Naive thymus-derived CD4-positive, alpha-beta T cell (primary cell): ENCODE data around the gene MAMDC4. TPM values are rescaled to one million over a fixed set of nuclear protein-coding genes. Genes with fewer than 3 reads are reported as not detected.

Experiments
- ATAC-seq: fragments of 150-1000 bp; cut with Tn5 transposase; 2 replicates; pipeline ENCODE4 v1.10.0; 2021; ENCODE audit warnings: mild to moderate bottlenecking, moderate library complexity
- CTCF ChIA-PET: fragments of 350-600 bp; sonication (Branson Sonifier 250); formaldehyde crosslinking; loops from one replicate; lab custom pipeline; 2021; ENCODE audit warnings: antibody characterized with exemption; lab: Charles Lee
- POLR2A ChIA-PET: fragments of 350-600 bp; sonication (Branson Sonifier 250); formaldehyde crosslinking; loops from one replicate; lab custom pipeline; 2021; ENCODE audit warnings: antibody characterized with exemption, inconsistent platforms; lab: Charles Lee
- DNase-seq, 9 donors: peaks; one replicate each; pipeline versions ENCODE4 v3.0.0 to v3.0.0-alpha.2; 2020 to 2022; ENCODE audit warnings: mixed read lengths in 1 of 9
- H3K27ac ChIP-seq: one replicate; pipeline ENCODE4 v1.7.0; 2013; ENCODE audit warnings: mild to moderate bottlenecking, low read depth, low read length, moderate library complexity
- H3K27me3 ChIP-seq, 2 donors: one replicate each; pipeline ENCODE4 v1.7.0; 2013; ENCODE audit warnings: low read length in 2 of 2, mild to moderate bottlenecking in 2 of 2, moderate library complexity in 2 of 2; ENCODE audit not compliant: control insufficient read depth in 2 of 2, insufficient read depth in 2 of 2
- H3K36me3 ChIP-seq, 3 experiments: 1 replicate in 2 of 3; 2 replicates in 1 of 3; pipeline ENCODE4 v1.7.0; 2013; ENCODE audit warnings: low read length in 3 of 3, mild to moderate bottlenecking in 3 of 3, moderate library complexity in 1 of 3; ENCODE audit not compliant: insufficient read depth in 3 of 3, control insufficient read depth in 2 of 3
- H3K4me1 ChIP-seq, 2 donors: one replicate each; pipeline ENCODE4 v1.7.0; 2013; ENCODE audit warnings: low read length in 2 of 2, mild to moderate bottlenecking in 2 of 2, moderate library complexity in 1 of 2; ENCODE audit not compliant: control insufficient read depth in 2 of 2, insufficient read depth in 2 of 2
- H3K4me3 ChIP-seq: 2 replicates; pipeline ENCODE4 v1.7.0; 2013; ENCODE audit warnings: mild to moderate bottlenecking, low read length
- H3K9me3 ChIP-seq, 3 experiments: 1 replicate in 2 of 3; 2 replicates in 1 of 3; pipeline ENCODE4 v1.7.0; 2013; ENCODE audit warnings: low read length in 3 of 3; ENCODE audit not compliant: control insufficient read depth in 2 of 3
- H3K27ac Mint-ChIP-seq, 9 donors: one replicate each; pipeline ENCODE4 v1.8.0; 2020 to 2022; ENCODE audit warnings: mixed read lengths in 9 of 9, mild to moderate bottlenecking in 8 of 9, moderate library complexity in 5 of 9, inconsistent platforms in 2 of 9
- H3K27me3 Mint-ChIP-seq, 5 donors: one replicate each; pipeline ENCODE4 v1.8.0; 2021 to 2022; ENCODE audit warnings: mixed read lengths in 5 of 5, mild to moderate bottlenecking in 1 of 5
- H3K36me3 Mint-ChIP-seq, 5 donors: one replicate each; pipeline ENCODE4 v1.8.0; 2020 to 2022; ENCODE audit warnings: mixed read lengths in 5 of 5, mild to moderate bottlenecking in 3 of 5, inconsistent platforms in 1 of 5
- H3K4me1 Mint-ChIP-seq, 7 donors: one replicate each; pipeline ENCODE4 v1.8.0; 2020 to 2022; ENCODE audit warnings: mixed read lengths in 7 of 7, mild to moderate bottlenecking in 3 of 7, inconsistent platforms in 1 of 7
- H3K4me3 Mint-ChIP-seq, 10 donors: one replicate each; pipeline ENCODE4 v1.8.0; 2020 to 2022; ENCODE audit warnings: mild to moderate bottlenecking in 10 of 10, mixed read lengths in 10 of 10, moderate library complexity in 6 of 10, inconsistent platforms in 2 of 10
- H3K9me3 Mint-ChIP-seq, 11 donors: one replicate each; pipeline ENCODE4 v1.8.0; 2020 to 2022; ENCODE audit warnings: mixed read lengths in 11 of 11, mild to moderate bottlenecking in 4 of 11, inconsistent platforms in 1 of 11, moderate library complexity in 1 of 11
- intact Hi-C, 2 donors: fragments of 100-400 bp; cut with micrococcal nuclease; formaldehyde crosslinking; loops; one replicate each; pipeline ENCODE4 v1.15.1; 2023
- polyA plus RNA-seq, 2 donors: library from polyadenylated mRNA; unstranded; fragments of 300-500 nt; fragmentation: Illumina TruSeq; gene quantifications; one replicate each; pipeline ENCODE4 v1.2.3, GENCODE V29; 2021
- total RNA-seq, 6 experiments: library from RNA in 5 of 6; stranded (reverse) in 5 of 6; gene quantifications; 1 replicate in 5 of 6; 2 replicates in 1 of 6; pipeline ENCODE4 v1.2.3 and lab custom pipeline; 2021 to 2026

MAMDC4 gene
- total and polyA plus RNA-seq, 7 experiments from 2014 or later: 0.22 to 27.7 (median 5.0) TPM; not detected in 1

DNA sequence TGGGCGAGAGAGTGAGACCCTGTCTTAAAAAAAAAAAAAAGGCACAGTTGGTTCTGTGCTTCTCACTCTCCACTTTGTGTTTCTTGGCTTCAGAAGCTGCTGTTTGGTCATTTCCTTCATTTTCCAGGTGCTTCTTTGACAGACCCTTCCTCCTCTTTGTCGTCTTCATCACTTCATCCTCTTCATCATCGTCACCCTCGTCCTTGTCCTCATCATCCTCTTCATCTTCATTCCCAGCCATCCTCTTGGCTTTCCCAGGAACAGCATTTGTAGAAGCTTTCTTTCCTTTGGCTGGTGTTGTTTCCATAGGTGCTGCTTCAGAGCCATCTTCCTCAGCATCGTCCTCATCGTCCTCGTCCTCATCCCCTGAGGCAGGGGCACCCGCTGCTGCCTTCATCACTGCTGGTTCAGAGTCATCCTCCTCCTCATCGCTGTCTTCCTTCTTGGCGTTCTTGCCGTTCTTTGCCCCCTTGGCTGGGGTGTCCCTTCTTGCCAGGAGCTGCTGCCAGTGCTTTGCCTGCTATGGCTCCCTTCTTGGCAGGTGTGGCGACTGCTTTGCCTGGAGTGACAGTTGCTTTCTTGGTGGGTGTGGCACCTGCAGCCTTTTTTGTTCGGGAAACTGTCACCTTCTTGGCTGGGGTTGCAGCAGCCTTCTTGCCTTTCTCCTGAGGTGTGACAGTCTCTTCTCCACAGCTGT, 37.3 kb upstream of the MAMDC4 start:
- no peaks in the 10 kb centered on the region for H3K27me3 Mint-ChIP-seq

DNA sequence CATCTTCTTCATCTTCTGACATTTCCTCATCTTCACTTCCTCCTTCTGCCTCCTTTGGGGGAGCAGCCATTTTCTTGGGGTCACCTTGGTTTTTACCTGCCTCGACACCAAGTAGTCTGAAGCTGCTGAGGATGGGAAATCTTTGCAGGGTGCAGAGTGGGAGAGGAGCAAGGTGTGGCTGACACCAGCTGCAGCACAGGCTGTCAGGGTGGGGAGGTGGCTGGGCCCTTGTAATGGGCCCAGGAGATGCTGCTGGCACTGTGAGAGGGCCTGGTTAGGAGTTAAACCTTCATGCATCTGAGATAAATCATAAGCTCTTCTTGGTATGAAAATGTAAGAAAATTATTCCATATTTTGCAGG, 36.7 kb upstream of the MAMDC4 start:
- no peaks in the 10 kb centered on the region for H3K27me3 Mint-ChIP-seq
- H3K4me3 ChIP-seq: no peak overlapping the region
- peaks cover 13 to 23% (median 21%) of the 10 kb centered on the region in 5 donors for H3K36me3 Mint-ChIP-seq
- H3K36me3 ChIP-seq: no peaks in the 10 kb centered on the region
- POLR2A ChIA-PET: interaction anchor here (0.6 to 1.0 kb wide), 3 partner anchors 8 to 395 kb away, joined by 3 read pairs; no protein-coding TSS in a partner anchor
- peaks cover 31 to 46% (median 38%) of the 10 kb centered on the region in 7 donors for H3K4me1 Mint-ChIP-seq
- H3K27ac Mint-ChIP-seq: no peak overlapping the region
- no peaks in the 10 kb centered on the region for H3K9me3 Mint-ChIP-seq
- intact Hi-C loops: no loop called here
- H3K27ac ChIP-seq: no peak overlapping the region
- H3K4me1 ChIP-seq: peaks cover 0 to 4% of the 10 kb centered on the region in 2 donors
- ATAC-seq (no peak), DNase-seq (no peak)
- H3K4me3 Mint-ChIP-seq: peak overlapping the region in 1 of 10 donors; percentile 46
- H3K9me3 ChIP-seq: no peaks in the 10 kb centered on the region
- CTCF ChIA-PET: no interaction called here
- H3K27me3 ChIP-seq: no peaks in the 10 kb centered on the region

More for the DNA sequence above, 37.3 kb upstream of the MAMDC4 start:
- ChIA-PET CTCF (no interaction called here), POLR2A (interaction anchor here (0.6 to 0.8 kb wide), 2 partner anchors 232 to 396 kb away, joined by 3 read pairs; no protein-coding TSS in a partner anchor)
- intact Hi-C loops: no loop called here
- Histone ChIP-seq H3K4me3 (no peak overlapping the region), H3K9me3 (no peaks in the 10 kb centered on the region), H3K36me3 (no peaks in the 10 kb centered on the region), H3K27ac (no peak overlapping the region), H3K27me3 (no peaks in the 10 kb centered on the region), H3K4me1 (peaks cover under 1 to 8% of the 10 kb centered on the region in 2 donors)
- H3K9me3 Mint-ChIP-seq: no peaks in the 10 kb centered on the region
- peak overlapping the region in 1 of 9 donors; percentile 34 for H3K27ac Mint-ChIP-seq
- H3K36me3 Mint-ChIP-seq: peaks cover 13 to 23% (median 21%) of the 10 kb centered on the region in 5 donors
- peaks cover 33 to 49% (median 42%) of the 10 kb centered on the region in 7 donors for H3K4me1 Mint-ChIP-seq
- peak overlapping the region in 2 of 10 donors; percentile 1 to 46 for H3K4me3 Mint-ChIP-seq
- DNase-seq (no peak), ATAC-seq (no peak)

DNA sequence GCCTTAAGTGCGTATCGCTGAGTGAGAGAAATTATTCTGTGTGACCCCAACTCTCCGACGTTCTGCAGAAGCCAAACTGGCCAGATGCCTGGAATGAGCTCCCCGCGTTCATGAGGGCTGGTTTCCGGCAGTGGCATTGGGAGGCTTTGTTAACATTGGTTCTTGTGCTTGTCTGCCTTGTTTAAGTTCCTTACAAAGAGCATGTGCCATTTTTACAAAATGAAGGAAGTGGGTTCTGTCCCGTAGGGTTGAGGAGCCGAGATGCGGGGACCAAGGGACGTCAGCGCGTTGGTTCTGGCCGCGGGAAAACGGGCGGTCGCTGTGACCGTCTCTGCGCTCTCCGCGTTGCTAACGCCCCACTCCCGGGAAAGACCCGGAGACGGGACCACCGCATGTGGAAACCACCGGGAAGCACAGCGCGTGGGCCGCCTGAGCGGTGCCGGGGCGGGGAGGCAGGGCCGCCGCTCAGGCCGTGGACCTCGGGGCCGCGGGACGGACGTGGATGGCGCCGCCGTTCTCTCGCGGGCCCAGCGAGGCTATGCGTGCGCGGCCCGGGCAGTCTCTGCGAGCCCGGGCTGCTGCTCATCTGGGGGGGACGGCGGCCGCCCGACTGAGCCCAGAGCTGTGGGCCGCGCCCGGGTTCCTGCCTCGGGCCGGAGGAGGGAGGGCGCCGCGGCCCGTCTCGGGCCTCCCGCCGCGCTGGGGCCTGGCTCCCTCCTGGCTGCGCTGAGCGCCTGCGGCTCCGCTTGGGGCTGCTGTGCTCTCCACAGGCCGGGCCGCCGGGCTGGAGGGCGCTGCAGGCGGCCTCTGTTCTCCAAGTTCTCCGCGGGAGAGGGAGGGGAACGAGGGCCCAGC, 30.9 kb upstream of the MAMDC4 start:
- H3K27me3 Mint-ChIP-seq: no peaks in the 10 kb centered on the region
- intact Hi-C loops: no loop called here
- no peak for DNase-seq
- ChIA-PET CTCF (interaction anchor here (0.8 kb wide), 1 partner anchor 214 kb away, joined by 4 read pairs; no protein-coding TSS in a partner anchor), POLR2A (no interaction called here)
- Histone ChIP-seq H3K36me3 (peaks cover 0 to 31% (median 0%) of the 10 kb centered on the region in 3 experiments), H3K9me3 (no peaks in the 10 kb centered on the region), H3K27ac (no peak overlapping the region), H3K27me3 (no peaks in the 10 kb centered on the region), H3K4me3 (no peak overlapping the region), H3K4me1 (no peaks in the 10 kb centered on the region)
- ATAC-seq: peak; percentile 36
- peaks cover 0 to 6% (median 4%) of the 10 kb centered on the region in 5 donors for H3K36me3 Mint-ChIP-seq
- H3K4me1 Mint-ChIP-seq: peaks cover 10 to 17% (median 15%) of the 10 kb centered on the region in 7 donors
- peak overlapping the region in 1 of 9 donors; percentile 69 for H3K27ac Mint-ChIP-seq
- peak overlapping the region in 4 of 10 donors; percentile 27 to 63 (median 43) for H3K4me3 Mint-ChIP-seq
- no peaks in the 10 kb centered on the region for H3K9me3 Mint-ChIP-seq

DNA sequence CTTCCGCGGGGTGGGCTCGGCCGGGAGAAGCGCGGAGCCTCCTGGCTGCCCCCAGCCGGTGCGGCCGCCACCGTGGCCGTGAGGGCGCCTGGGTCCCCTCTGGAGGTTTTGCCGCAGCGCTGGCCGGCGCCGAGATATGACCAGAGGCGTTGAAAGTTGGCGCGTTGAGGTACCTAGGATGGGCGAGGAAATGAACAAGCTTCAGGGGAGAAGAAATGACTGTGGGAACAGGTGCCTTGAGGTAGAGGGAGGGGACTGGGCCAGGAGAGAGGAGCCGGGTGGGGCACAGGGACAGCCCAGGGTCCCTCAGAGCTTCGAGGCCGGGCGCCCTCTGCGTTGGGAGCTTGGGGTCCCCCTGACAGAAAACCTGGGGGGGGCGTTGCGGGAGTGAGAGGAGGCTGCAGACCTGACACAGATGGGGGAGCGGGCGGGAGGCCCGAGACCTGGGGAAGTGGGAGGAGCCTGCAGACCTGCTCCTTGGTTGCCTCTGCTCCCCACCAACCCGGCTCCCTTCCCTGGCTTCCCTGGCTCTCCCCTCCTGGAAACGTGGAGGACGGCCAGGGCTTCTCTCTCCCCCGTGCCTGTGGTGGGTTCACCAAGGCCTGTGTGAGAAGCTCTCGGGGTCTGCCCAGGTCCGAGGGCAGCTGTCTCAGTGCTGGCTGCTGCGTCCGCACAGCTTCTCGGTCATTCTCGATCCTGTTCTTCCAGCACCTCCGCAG, 30.2 kb upstream of the MAMDC4 start:
- Mint-ChIP-seq H3K36me3 (peaks cover 0 to 4% (median 2%) of the 10 kb centered on the region in 5 donors), H3K27me3 (no peaks in the 10 kb centered on the region), H3K27ac (no peak overlapping the region), H3K4me1 (peaks cover 9 to 14% (median 12%) of the 10 kb centered on the region in 7 donors), H3K9me3 (no peaks in the 10 kb centered on the region), H3K4me3 (no peak overlapping the region)
- Histone ChIP-seq H3K27me3 (no peaks in the 10 kb centered on the region), H3K4me3 (no peak overlapping the region), H3K27ac (no peak overlapping the region), H3K36me3 (peaks cover 0 to 39% (median 0%) of the 10 kb centered on the region in 3 experiments), H3K9me3 (no peaks in the 10 kb centered on the region), H3K4me1 (no peaks in the 10 kb centered on the region)
- ChIA-PET CTCF (no interaction called here), POLR2A (no interaction called here)
- ATAC-seq: no peak
- no peak for DNase-seq
- intact Hi-C loops: no loop called here

DNA sequence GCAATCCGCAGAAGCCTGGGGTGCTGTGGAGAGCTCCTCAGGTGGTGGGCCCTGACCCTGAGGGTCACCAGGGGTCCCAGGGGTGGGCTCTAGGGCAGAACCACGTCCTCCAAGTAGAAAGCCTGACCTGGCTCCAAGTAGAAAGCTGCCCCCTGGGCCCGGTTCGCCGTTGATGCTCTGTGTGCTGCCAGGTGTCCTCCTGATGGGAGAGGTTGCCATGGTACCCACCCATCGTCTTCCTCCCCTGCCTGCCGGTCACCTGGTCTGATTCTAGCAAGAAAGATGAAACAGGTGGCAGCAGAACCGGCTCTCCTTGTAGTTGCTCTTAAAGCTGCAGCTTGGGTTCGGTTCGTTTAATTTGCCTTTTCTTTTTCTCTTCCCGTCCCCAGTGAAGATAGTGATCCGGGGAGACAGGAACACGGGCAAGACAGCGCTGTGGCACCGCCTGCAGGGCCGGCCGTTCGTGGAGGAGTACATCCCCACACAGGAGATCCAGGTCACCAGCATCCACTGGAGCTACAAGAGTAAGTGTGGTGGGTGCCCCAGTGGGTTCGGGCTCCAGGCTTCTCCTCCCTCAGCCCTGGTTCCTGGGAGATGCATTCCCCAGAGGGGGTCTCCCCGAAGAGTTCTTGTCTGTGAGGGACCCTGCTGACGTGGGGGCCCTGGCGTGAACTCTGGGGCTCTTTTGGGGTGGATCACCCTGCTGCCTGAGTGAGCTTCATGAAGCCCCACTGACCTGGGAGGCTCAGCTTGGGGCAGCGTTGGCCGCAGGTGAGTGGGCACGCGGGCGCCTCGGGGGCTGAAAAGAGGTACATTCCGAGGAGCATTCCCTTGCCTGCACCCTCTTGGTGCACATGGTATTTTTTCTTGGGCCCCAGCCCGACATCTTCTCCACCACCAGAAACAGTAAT, 28.8 kb upstream of the MAMDC4 start:
- POLR2A ChIA-PET: interaction anchor here (0.6 to 0.8 kb wide), 2 partner anchors 636 to 859 kb away, joined by 3 to 4 read pairs; partner anchors contain the start of gene NSMF
- intact Hi-C loops: no loop called here
- no peak overlapping the region for H3K27ac ChIP-seq
- H3K4me1 ChIP-seq: no peaks in the 10 kb centered on the region
- no peaks in the 10 kb centered on the region for H3K9me3 ChIP-seq
- no peak overlapping the region for H3K27ac Mint-ChIP-seq
- ATAC-seq: no peak
- H3K27me3 ChIP-seq: no peaks in the 10 kb centered on the region
- no peak overlapping the region for H3K4me3 Mint-ChIP-seq
- H3K9me3 Mint-ChIP-seq: no peaks in the 10 kb centered on the region
- CTCF ChIA-PET: no interaction called here
- DNase-seq: no peak
- H3K36me3 ChIP-seq: peaks cover 0 to 48% (median 0%) of the 10 kb centered on the region in 3 experiments
- H3K27me3 Mint-ChIP-seq: no peaks in the 10 kb centered on the region
- peaks cover 7 to 12% (median 11%) of the 10 kb centered on the region in 7 donors for H3K4me1 Mint-ChIP-seq
- no peak overlapping the region for H3K4me3 ChIP-seq
- H3K36me3 Mint-ChIP-seq: peaks cover 0 to 2% (median 0%) of the 10 kb centered on the region in 5 donors
